Liver (tissue), 9 donors: Measurements from ENCODE around the gene CPA1. TPM values are rescaled to one million over a fixed set of nuclear protein-coding genes. Genes with fewer than 3 reads are reported as not detected.

Source experiments
- DNase-seq: peaks from one replicate; pipeline ENCODE4 v3.0.0-alpha.2; 2017; ENCODE audit warnings: low spot score
- H3K27ac ChIP-seq, 2 donors: one replicate each; pipeline ENCODE4 v1.7.0; 2013; ENCODE audit warnings: inconsistent platforms in 2 of 2, low read length in 2 of 2, control low read depth in 1 of 2, low read depth in 1 of 2, mild to moderate bottlenecking in 1 of 2
- H3K27me3 ChIP-seq, 4 donors: one replicate each; pipeline versions ENCODE4 v1.6.1 to v1.7.0; 2013; ENCODE audit warnings: low read length in 3 of 4, inconsistent platforms in 1 of 4, mild to moderate bottlenecking in 1 of 4, moderate library complexity in 1 of 4; ENCODE audit not compliant: control insufficient read depth in 4 of 4, insufficient read depth in 4 of 4
- H3K36me3 ChIP-seq, 4 donors: one replicate each; pipeline versions ENCODE4 v1.6.1 to v1.7.0; 2013; ENCODE audit warnings: low read length in 3 of 4, mild to moderate bottlenecking in 3 of 4, low read depth in 1 of 4, moderate library complexity in 1 of 4; ENCODE audit not compliant: control insufficient read depth in 4 of 4, insufficient read depth in 3 of 4
- H3K4me1 ChIP-seq, 4 donors: one replicate each; pipeline versions ENCODE4 v1.6.1 to v1.7.0; 2013; ENCODE audit warnings: low read length in 3 of 4, mild to moderate bottlenecking in 3 of 4, moderate library complexity in 1 of 4; ENCODE audit not compliant: control insufficient read depth in 4 of 4, insufficient read depth in 4 of 4
- H3K4me3 ChIP-seq, 3 donors: one replicate each; pipeline versions ENCODE4 v1.6.1 to v1.7.0; 2013; ENCODE audit warnings: low read length in 3 of 3, control low read depth in 1 of 3, low read depth in 1 of 3, mild to moderate bottlenecking in 1 of 3
- H3K9ac ChIP-seq, 2 donors: one replicate each; pipeline ENCODE4 v1.7.0; 2013; ENCODE audit warnings: low read length in 2 of 2, mild to moderate bottlenecking in 2 of 2, moderate library complexity in 2 of 2, control low read depth in 1 of 2, low read depth in 1 of 2
- H3K9me3 ChIP-seq, 4 donors: one replicate each; pipeline versions ENCODE4 v1.6.1 to v1.7.0; 2013; ENCODE audit warnings: low read length in 3 of 4; ENCODE audit not compliant: control insufficient read depth in 4 of 4
- ATF3 ChIP-seq: IDR thresholded peaks from 2 replicates; pipeline ENCODE4 v1.6.1; 2016; ENCODE audit warnings: antibody characterized with exemption
- FOXA1 ChIP-seq: IDR thresholded peaks from 2 replicates; pipeline ENCODE4 v1.6.1; 2016; ENCODE audit warnings: antibody characterized with exemption
- FOXA2 ChIP-seq: IDR thresholded peaks from 2 replicates; pipeline ENCODE4 v1.6.1; 2016; ENCODE audit warnings: antibody characterized with exemption
- GABPA ChIP-seq, 2 donors: IDR thresholded peaks in 1 of 2; conservative IDR thresholded peaks in 1 of 2; 2 replicates each; pipeline ENCODE4 v1.6.1; 2016; ENCODE audit warnings: antibody characterized with exemption in 2 of 2, mild to moderate bottlenecking in 1 of 2, moderate library complexity in 1 of 2
- HNF4A ChIP-seq, 2 donors: conservative IDR thresholded peaks; 2 replicates each; pipeline ENCODE4 v1.6.1; 2016; ENCODE audit warnings: antibody characterized with exemption in 2 of 2, mild to moderate bottlenecking in 2 of 2
- HNF4G ChIP-seq: IDR thresholded peaks from 2 replicates; pipeline ENCODE4 v1.6.1; 2016; ENCODE audit warnings: antibody characterized with exemption
- NR2F2 ChIP-seq: IDR thresholded peaks from 2 replicates; pipeline ENCODE4 v1.6.1; 2016; ENCODE audit warnings: antibody characterized with exemption
- RAD21 ChIP-seq, 2 donors: IDR thresholded peaks; 2 replicates each; pipeline ENCODE4 v1.6.1; 2016; ENCODE audit warnings: antibody characterized with exemption in 2 of 2, mild to moderate bottlenecking in 2 of 2
- RXRA ChIP-seq, 2 donors: IDR thresholded peaks; 2 replicates each; pipeline ENCODE4 v1.6.1; 2017 to 2018; ENCODE audit warnings: antibody characterized with exemption in 2 of 2, mild to moderate bottlenecking in 1 of 2
- SP1 ChIP-seq: IDR thresholded peaks from 2 replicates; pipeline ENCODE4 v1.6.1; 2018; ENCODE audit warnings: antibody characterized with exemption, mild to moderate bottlenecking
- TAF1 ChIP-seq: conservative IDR thresholded peaks from 2 replicates; pipeline ENCODE4 v1.6.1; 2016; ENCODE audit warnings: antibody characterized with exemption, mild to moderate bottlenecking
- YY1 ChIP-seq: IDR thresholded peaks from 2 replicates; pipeline ENCODE4 v1.6.1; 2016; ENCODE audit warnings: antibody characterized with exemption, mild to moderate bottlenecking
- ZBTB33 ChIP-seq: IDR thresholded peaks from 2 replicates; pipeline ENCODE4 v1.6.1; 2016; ENCODE audit warnings: antibody characterized with exemption
- WGBS: extraction: QIAGEN DNeasy Blood & Tissue Kit; methylation state at CpG from one replicate; pipeline ENCODE4 v1.1.7; 2013; 5-methylcytosine and 5-hydroxymethylcytosine counted together
- polyA plus RNA-seq, 2 donors: library from polyadenylated mRNA; stranded (reverse) in 1 of 2; unstranded in 1 of 2; fragments of 200-250 nt in 1 of 2; fragments of >200 nt in 1 of 2; fragmentation: Nextera tagmentation in 1 of 2; extraction: Ambion mirVana in 1 of 2; gene quantifications; one replicate each; pipeline versions ENCODE4 v1.2.1 to v1.2.3, GENCODE V29; 2013 to 2015
- total RNA-seq, 2 donors: library from RNA; depleted of rRNA; stranded (reverse); fragments of >200 nt; gene quantifications; one replicate each; pipeline ENCODE4 v1.2.3, GENCODE V29; 2014
- TF ChIP-seq, protein P1 (sequence below): IDR thresholded peaks from 2 replicates; pipeline ENCODE4 v1.6.1; 2016; ENCODE audit warnings: antibody characterized with exemption, mild to moderate bottlenecking
- TF ChIP-seq, protein P2 (sequence below): fragments of 150-350 bp; IDR thresholded peaks from 2 replicates; pipeline ENCODE4 v1.5.1; 2017; ENCODE audit warnings: improper control_type of control experiment, low read depth, low read length; ENCODE audit not compliant: missing input control
- donor health status: healthy.
- donor health status: healthy.
- donor health status: healthy.
- donor health status: healthy.
- donor health status: healthy.

Gene CPA1
- total and polyA plus RNA-seq, 4 donors = 0.07 to 0.42 TPM; not detected in 2

- peaks cover 0 to 8% (median 0%) of the 10 kb centered on the region in 4 donors for H3K4me1 ChIP-seq
- no peak for TF ChIP-seq TAF1
- no peak for TF ChIP-seq HNF4A (conservative IDR thresholded peaks at IDR 0.05)
- no peak for TF ChIP-seq HNF4G
- TF ChIP-seq ZBTB33 = no peak
- no peak for TF ChIP-seq SP1
- TF ChIP-seq RXRA (IDR thresholded peaks at IDR 0.05) = no peak
- no peak for TF ChIP-seq ATF3
- DNase-seq = no peak
- H3K27ac ChIP-seq = no peak overlapping the region
- H3K9ac ChIP-seq = no peak overlapping the region
- H3K4me3 ChIP-seq = no peak overlapping the region
- no peaks in the 10 kb centered on the region for H3K36me3 ChIP-seq
- WGBS = 86% methylated on average over 15 of the region's 15 CpGs
- H3K9me3 ChIP-seq = no peaks in the 10 kb centered on the region
- no peaks in the 10 kb centered on the region for H3K27me3 ChIP-seq
Observed at GRCh38 chr7:130365511-130366441, 14.5 kb upstream of the CPA1 start.

DNA sequence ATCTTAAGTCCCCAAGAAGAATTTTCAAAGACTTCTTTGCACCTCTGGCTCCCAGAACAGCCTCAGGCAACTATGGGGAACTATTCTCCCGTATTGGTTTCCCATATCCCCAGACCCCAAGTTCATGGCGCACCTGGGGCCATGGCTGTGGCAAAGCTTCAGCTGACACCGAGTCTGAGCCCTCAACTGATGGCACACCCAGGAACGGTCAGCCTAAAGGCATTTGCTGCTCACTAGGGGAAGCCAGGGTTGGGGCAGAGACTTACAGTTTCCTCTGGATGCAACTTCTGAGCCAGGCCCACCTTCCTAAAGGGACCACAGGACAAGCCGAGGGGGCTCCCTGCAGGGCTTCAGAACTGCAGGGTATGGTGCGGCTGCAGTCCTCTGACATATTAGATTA is 13.7 kb upstream of the CPA1 start:
- Histone ChIP-seq H3K36me3 (no peaks in the 10 kb centered on the region), H3K4me3 (no peak overlapping the region), H3K9me3 (no peaks in the 10 kb centered on the region), H3K27me3 (no peaks in the 10 kb centered on the region), H3K9ac (no peak overlapping the region), H3K27ac (no peak overlapping the region), H3K4me1 (peaks cover 0 to 8% (median 0%) of the 10 kb centered on the region in 4 donors)
- TF ChIP-seq RAD21 (IDR thresholded peaks at IDR 0.05) (no peak), YY1 (no peak), GABPA (IDR thresholded peaks at IDR 0.05 in 1 of 2, conservative IDR thresholded peaks at IDR 0.05 in 1 of 2) (no peak), FOXA2 (no peak), NR2F2 (no peak), SP1 (no peak), ZBTB33 (no peak), FOXA1 (no peak)
- TF ChIP-seq, protein P1, sequence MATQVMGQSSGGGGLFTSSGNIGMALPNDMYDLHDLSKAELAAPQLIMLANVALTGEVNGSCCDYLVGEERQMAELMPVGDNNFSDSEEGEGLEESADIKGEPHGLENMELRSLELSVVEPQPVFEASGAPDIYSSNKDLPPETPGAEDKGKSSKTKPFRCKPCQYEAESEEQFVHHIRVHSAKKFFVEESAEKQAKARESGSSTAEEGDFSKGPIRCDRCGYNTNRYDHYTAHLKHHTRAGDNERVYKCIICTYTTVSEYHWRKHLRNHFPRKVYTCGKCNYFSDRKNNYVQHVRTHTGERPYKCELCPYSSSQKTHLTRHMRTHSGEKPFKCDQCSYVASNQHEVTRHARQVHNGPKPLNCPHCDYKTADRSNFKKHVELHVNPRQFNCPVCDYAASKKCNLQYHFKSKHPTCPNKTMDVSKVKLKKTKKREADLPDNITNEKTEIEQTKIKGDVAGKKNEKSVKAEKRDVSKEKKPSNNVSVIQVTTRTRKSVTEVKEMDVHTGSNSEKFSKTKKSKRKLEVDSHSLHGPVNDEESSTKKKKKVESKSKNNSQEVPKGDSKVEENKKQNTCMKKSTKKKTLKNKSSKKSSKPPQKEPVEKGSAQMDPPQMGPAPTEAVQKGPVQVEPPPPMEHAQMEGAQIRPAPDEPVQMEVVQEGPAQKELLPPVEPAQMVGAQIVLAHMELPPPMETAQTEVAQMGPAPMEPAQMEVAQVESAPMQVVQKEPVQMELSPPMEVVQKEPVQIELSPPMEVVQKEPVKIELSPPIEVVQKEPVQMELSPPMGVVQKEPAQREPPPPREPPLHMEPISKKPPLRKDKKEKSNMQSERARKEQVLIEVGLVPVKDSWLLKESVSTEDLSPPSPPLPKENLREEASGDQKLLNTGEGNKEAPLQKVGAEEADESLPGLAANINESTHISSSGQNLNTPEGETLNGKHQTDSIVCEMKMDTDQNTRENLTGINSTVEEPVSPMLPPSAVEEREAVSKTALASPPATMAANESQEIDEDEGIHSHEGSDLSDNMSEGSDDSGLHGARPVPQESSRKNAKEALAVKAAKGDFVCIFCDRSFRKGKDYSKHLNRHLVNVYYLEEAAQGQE = no peak
- TF ChIP-seq, protein P2, sequence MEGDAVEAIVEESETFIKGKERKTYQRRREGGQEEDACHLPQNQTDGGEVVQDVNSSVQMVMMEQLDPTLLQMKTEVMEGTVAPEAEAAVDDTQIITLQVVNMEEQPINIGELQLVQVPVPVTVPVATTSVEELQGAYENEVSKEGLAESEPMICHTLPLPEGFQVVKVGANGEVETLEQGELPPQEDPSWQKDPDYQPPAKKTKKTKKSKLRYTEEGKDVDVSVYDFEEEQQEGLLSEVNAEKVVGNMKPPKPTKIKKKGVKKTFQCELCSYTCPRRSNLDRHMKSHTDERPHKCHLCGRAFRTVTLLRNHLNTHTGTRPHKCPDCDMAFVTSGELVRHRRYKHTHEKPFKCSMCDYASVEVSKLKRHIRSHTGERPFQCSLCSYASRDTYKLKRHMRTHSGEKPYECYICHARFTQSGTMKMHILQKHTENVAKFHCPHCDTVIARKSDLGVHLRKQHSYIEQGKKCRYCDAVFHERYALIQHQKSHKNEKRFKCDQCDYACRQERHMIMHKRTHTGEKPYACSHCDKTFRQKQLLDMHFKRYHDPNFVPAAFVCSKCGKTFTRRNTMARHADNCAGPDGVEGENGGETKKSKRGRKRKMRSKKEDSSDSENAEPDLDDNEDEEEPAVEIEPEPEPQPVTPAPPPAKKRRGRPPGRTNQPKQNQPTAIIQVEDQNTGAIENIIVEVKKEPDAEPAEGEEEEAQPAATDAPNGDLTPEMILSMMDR = no peak
- no peak for DNase-seq
- WGBS = 92% methylated on average over 6 of the region's 6 CpGs
